Central memory CD4-positive, alpha-beta T cell (primary cell): ENCODE data around the gene GAS6.

Experiments
- DNase-seq: peaks from one replicate; pipeline ENCODE4 v3.0.0; 2022

Gene GAS6

GRCh38 chr13:113864273-113864890 lies 506 bp upstream of the GAS6 start:
- no peak for DNase-seq

DNA sequence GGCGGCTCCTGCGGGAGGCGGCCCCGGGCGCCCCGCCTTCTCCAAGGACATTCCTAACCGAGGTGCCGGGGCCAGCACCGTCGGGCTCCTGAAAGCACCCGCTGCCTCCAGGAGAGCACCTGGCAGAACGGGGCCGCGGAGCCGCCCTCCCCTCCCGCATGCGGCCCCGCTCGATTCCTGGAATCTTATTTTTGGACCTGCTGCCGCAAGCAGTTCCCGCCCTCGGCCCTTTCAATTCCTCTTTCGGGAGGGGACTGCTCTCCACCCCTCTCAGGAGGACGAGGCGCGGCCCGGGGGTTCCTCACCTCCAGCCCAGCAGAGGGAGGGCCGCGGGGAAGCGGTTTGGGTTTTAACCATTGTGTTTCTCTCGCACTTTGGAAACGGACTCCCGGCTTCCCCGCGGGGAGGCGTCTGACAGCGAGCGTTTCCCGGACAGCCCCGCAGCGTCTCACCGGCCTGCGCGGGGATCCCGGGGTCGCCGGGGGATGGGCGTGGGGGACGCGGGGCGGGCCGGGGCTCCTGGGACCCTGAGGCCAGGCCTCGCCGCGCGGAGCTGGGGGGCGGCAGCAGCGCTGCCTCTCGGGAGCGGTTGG lies 849 bp downstream of the GAS6 start:
- DNase-seq = no peak

DNA sequence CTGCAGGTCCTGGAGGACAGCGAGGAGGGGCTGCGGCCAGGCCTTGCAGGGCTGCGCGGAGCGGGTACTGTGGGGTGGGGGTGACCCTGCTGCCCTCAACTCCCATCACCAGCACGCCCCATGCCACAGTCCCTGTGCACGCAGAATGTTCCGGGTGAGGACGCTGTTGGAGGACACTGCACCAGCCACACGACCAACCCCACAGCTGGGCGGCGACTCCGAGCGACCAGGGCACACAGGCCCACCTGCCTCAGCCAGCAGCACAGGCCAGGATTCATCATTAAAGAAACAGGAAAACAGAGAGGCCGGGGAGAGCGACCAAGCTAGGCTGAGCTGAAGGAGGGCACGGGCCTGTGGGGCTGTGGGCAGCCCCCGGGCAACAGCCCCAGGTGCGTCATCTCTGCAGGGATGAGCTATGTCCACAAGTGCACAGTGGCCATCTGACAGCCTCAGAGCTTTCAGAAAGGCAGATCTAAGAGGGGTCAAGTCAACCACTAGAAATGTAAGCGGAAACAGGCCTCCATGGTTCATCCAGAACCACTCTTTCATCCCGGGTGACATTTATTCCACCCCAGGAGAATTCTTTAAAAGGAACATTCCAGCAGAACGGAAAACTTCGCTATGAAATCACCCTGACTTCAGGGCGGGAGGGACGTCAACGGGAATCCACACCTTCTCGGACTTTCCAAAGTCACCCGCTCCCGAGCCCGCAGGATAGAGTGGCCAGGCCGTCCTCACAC lies 1.5 kb downstream of the GAS6 start:
- no peak for DNase-seq

DNA sequence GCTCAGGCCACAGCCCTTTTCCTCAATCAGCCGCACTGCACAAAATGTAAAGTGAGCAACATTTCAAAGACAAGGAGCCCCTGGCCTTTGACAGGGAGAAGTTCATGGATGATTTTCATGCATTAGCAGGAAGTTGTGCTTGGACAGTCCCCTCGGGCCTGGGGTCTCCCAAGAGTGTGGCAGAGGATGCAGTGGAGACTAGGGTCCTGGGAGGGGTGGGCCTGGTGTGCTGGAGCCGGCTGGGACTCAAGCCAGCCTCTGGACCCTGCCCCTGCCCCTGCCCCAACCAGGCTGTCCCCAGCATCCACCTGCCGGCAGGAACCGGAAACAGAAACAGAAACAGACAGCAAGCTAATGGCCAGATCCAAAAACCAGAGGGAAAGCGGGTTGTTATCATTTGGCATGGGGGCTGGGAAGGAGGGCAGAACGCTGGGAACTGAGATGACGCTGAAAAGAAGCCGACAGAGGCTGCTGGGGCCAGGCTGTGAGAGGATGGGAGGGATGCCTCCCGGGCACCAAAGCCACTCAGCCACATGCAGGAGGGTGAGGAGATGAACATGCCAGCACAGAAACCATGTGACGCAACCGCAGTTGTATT lies 2.3 kb downstream of the GAS6 start:
- no peak for DNase-seq

DNA sequence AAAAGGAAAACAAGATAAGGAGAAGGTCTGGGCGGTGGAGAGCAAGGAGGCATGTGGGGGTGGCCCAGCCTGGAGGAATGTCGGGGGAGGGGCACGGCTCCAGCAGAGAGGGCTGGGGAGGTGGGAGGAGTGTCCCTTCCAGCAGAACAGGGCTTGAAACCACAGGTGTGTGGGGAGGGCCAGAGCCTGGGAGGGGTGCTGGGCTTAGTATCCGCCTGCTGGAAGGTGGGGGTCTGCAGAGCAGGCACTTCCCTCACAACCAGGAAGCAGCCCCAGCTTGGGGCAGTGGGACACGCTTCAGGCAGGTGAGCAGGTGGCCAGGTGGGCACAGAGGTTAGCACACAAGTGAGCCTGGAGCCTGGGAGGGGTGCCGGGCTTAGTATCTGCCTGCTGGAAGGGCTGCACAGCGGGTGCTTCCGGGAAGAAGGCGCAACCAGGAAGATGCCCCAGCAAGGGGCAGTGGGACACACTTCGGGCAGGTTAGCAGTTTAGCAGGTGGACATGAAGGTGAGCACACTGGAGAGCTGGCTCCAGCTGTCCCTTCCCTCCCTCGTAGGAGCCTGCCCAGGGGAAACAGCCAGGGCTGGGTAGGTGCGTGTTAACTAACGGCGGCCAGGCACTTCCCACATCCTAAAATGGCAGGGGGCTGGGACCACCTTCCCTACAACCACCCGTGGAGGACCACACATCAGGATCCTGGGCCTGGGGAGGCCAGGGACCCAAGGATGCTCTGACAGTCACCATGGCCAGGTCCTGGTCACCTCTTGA lies 3.0 kb downstream of the GAS6 start:
- no peak for DNase-seq

GRCh38 chr13:113860051-113860664 lies 3.7 kb downstream of the GAS6 start:
- no peak for DNase-seq

- no peak for DNase-seq
Measured at GRCh38 chr13:113859311-113860050, 4.4 kb downstream of the GAS6 start.

DNA sequence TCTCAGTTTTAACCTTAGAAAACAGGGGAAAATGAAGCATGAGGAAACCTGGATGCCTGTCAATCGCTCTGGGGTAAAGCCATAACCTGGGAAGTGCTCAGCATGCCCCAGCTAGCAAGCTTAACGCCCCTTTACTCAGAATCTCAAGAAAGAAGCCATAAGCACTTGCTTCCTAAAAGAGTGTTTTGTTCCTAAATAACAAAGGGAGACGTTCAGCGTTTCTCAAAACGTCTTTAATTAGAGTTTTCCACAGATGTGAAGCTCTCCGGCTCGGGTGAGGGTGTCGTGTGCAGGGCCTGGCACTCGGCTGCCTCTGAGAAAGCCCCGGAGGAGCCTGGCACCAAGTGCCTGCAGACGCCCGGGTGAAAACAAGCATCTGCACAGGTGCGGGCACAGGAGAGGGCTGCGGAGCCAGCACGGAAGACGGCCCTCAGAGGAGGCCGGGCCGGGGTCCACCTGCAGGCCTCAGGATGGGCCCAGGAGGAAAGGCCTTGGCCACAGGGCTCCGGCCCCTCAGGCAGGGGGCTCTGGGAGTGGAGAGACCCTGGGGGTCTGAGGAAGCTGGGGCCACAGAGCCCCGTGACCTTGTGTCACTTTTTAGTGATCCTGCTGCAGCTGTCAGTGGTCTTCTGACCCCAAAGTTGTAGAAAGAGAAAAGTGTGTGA lies 6.2 kb downstream of the GAS6 start:
- DNase-seq = no peak

GRCh38 chr13:113856716-113857065 lies 7.2 kb downstream of the GAS6 start:
- no peak for DNase-seq

DNA sequence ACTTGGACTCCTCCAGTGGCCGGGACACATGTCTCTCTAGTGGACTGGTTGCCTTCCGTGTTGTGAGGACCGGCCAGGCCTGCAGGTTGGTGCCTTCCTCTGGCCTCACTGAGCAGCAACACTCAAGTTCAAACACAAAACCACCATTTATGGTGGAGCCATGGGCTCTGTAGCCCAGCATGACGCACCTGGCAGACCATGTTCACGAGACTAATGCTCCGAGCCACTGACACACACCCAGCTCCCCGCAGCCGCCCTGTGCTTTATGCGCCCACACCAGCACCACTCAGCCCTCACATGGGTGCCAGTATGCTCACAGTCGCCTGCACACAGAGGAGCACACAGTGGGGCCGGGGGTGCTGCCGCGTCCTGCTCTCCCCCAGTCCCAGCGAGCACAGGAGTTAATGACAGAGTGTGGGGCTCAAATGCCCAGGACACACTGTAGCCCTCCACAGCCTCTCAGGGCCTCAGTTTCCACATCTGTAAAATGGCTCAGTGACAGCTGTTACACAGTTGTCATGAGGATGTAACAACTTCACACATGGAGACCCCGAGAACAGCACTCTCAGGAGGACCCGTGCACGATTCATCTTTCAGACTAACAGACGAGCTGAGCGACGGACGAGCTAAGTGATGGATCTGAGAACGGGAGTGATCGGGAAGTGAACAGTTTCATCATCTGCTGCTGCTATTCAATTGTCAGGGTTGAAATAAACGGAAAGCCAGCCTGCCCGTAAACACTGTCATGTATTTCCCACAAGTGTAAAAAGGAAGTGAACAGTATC lies 7.8 kb downstream of the GAS6 start:
- no peak for DNase-seq

GRCh38 chr13:113855012-113855921 lies 8.6 kb downstream of the GAS6 start:
- no peak for DNase-seq

DNA sequence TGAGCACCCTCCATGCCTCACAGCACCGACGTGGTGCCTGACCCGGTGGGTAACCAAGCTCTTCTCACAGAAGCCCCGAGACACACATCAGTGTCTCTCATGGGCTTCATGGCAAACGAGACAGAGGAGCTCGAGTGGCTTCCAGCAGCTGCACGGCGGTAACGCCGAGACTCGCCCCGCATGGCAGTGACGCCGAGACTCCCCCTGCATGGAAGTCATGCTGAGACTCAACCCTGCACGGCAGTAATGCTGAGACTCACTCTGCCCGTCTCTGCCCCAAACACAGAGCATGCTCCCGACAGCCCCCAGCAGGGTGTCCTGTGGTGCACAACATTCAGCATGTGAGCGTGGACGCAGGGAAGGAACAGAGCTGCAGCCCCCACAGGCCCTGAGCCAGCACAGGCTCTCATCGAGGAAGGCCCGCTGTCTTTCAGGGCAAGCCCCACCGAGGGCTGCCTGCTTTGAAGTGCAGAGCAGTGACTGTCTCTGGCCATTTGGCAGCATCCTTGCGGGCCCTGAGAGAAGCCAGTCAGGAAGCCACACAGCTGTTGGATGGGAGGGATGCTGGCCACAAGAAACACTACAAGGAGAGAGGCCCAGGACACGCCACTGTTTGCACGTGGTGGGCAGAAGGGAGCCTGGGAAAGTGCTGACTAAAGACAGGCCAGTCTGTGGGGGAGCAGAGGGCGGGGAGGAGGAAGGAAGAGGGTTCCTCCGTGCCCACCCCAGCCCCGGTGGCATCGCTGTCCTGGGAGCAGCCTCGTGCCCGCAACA lies 9.5 kb downstream of the GAS6 start:
- DNase-seq = no peak

GRCh38 chr13:113853518-113854237 lies 10.2 kb downstream of the GAS6 start:
- DNase-seq = no peak

DNA sequence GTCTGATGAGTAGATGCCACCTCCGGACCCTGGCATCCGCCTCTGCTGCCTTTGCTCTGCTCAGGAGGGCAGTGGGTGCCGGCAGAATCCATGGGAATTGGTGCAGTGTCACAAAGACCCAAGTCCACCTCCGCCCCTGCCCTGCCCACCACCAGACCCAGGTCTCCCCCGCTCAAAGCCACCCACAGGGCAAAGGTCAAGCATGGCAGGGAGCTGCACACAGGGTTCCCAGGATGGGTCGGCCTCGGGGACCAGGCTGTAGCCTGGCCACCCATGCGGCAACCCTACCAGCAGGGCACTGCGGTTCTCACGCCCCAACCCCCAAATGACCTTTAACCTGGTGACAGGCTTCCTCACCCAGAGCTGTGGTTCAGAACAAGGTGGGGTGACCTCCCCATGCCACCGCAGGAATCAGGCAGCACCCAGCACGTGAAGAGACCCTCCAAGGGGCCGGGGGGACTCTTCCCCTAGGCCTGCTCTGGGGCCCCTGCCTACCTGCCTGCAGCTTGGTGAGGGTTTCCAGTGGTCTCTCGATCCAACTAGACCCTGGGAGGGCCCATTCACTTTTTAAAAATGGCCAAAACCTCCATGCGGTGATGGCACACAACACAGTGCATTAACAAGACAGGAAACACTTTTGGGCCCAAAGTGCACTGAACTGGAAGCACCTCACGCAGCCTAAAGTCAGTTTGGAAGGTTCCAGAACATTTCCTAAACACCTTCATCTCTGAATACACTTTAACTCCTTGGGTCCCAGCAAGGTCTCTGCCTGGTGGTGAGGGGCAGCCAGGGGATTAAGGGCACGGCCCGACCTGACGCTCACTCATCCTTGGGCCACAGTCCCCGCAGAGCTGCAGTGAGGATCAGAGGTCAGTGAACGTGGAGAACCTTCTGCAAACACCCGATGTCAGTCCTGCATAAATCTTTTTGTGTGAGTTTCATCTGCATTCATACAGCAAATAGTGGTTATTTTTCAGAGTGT lies 11.0 kb downstream of the GAS6 start:
- DNase-seq = no peak

DNA sequence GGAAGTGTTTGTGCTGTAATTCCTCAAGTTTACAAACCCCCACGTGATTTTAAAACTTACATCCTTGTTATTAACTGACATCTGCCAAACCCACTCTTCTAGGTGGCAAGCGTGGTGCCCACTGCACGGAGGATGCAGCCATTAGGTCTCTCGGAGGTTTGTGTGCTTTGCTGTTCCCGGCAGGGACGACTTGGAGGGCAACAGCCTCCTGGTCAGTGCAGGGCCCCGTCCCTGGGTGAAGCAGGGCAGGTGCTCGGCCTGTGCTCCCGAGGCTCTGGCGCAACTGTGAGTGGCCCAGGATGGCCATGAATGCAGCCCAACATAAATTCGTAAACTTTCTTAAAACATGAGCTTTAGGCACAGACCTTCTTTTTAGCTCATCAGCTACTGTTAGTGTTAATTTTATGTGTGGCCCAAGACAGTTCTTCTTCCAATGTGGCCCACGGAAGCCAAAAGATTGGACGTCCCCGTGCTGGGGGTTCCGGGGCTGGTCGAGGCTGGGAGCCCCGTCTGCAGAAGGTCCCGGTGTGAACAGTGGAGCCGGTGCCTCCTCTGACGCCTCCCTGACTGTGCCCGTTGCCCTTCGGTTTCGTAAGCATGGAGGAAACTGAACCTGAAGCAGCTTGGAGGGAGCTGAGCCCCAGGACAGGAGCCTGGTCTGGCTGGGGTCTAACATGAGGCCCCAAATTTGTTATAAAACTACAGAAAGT lies 11.9 kb downstream of the GAS6 start:
- no peak for DNase-seq

- DNase-seq = no peak
Measured at GRCh38 chr13:113851480-113851803, 12.4 kb downstream of the GAS6 start.
